HEK293 (cell line): ENCODE results near the gene MORN1.

ENCODE experiments used
- GLIS1 ChIP-seq: fragments of 450-650 bp; formaldehyde crosslinking; IDR thresholded peaks from 2 replicates; pipeline ENCODE4 v1.5.1; 2016; ENCODE audit warnings: missing biosample characterization, missing genetic modification characterization
- HOXD13 ChIP-seq: sonication (generic); formaldehyde crosslinking; IDR thresholded peaks from 2 replicates; pipeline ENCODE4 v1.8.0; 2022; ENCODE audit warnings: missing genetic modification reagents, borderline replicate concordance
- KLF7 ChIP-seq: fragments of 450-650 bp; formaldehyde crosslinking; IDR thresholded peaks from 2 replicates; pipeline ENCODE4 v1.5.1; 2016; ENCODE audit warnings: missing biosample characterization, missing genetic modification characterization, borderline replicate concordance
- MYNN ChIP-seq: fragments of 450-650 bp; formaldehyde crosslinking; IDR thresholded peaks from 2 replicates; pipeline ENCODE4 v1.5.1; 2016; ENCODE audit warnings: missing biosample characterization, missing genetic modification characterization, borderline replicate concordance
- SP2 ChIP-seq: fragments of 450-650 bp; formaldehyde crosslinking; IDR thresholded peaks from 2 replicates; pipeline ENCODE4 v1.5.1; 2016; ENCODE audit warnings: missing biosample characterization, missing genetic modification characterization
- ZBTB1 ChIP-seq: fragments of 450-650 bp; formaldehyde crosslinking; IDR thresholded peaks from 2 replicates; pipeline ENCODE4 v1.5.1; 2016; ENCODE audit warnings: missing biosample characterization, missing genetic modification characterization
- ZFHX2 ChIP-seq: fragments of 450-650 bp; formaldehyde crosslinking; conservative IDR thresholded peaks from 2 replicates; pipeline ENCODE4 v1.5.1; 2016; ENCODE audit warnings: missing biosample characterization, missing genetic modification characterization
- ZFP41 ChIP-seq: fragments of 450-650 bp; formaldehyde crosslinking; IDR thresholded peaks from 2 replicates; pipeline ENCODE4 v1.5.1; 2016; ENCODE audit warnings: missing biosample characterization, missing genetic modification characterization, borderline replicate concordance
- ZNF133 ChIP-seq: fragments of 450-650 bp; formaldehyde crosslinking; IDR thresholded peaks from 2 replicates; pipeline ENCODE4 v1.5.1; 2016; ENCODE audit warnings: missing biosample characterization, missing genetic modification characterization
- ZNF175 ChIP-seq: fragments of 450-650 bp; formaldehyde crosslinking; IDR thresholded peaks from 2 replicates; pipeline ENCODE4 v1.5.1; 2016; ENCODE audit warnings: missing biosample characterization, missing genetic modification characterization
- ZNF266 ChIP-seq: fragments of 450-650 bp; formaldehyde crosslinking; IDR thresholded peaks from 2 replicates; pipeline ENCODE4 v1.5.1; 2016; ENCODE audit warnings: missing biosample characterization, missing genetic modification characterization, low read depth
- ZNF423 ChIP-seq: fragments of 450-650 bp; formaldehyde crosslinking; IDR thresholded peaks from 2 replicates; pipeline ENCODE4 v1.5.1; 2016; ENCODE audit warnings: missing biosample characterization, missing genetic modification characterization
- ZNF48 ChIP-seq: fragments of 450-650 bp; formaldehyde crosslinking; IDR thresholded peaks from 2 replicates; pipeline ENCODE4 v1.5.1; 2016; ENCODE audit warnings: missing biosample characterization, missing genetic modification characterization
- ZNF658 ChIP-seq: fragments of 450-650 bp; formaldehyde crosslinking; IDR thresholded peaks from 2 replicates; pipeline ENCODE4; 2016; ENCODE audit warnings: missing biosample characterization, missing genetic modification characterization
- ZNF660 ChIP-seq: fragments of 450-650 bp; IDR thresholded peaks from 2 replicates; pipeline ENCODE4 v1.5.1; 2018; ENCODE audit warnings: missing biosample characterization, mild to moderate bottlenecking, missing genetic modification characterization
- ZNF707 ChIP-seq: fragments of 450-650 bp; formaldehyde crosslinking; IDR thresholded peaks from 2 replicates; pipeline ENCODE4 v1.5.1; 2016; ENCODE audit warnings: missing biosample characterization, missing genetic modification characterization
- ZNF837 ChIP-seq: fragments of 450-650 bp; formaldehyde crosslinking; IDR thresholded peaks from 2 replicates; pipeline ENCODE4 v1.5.1; 2016; ENCODE audit warnings: missing biosample characterization, missing genetic modification characterization
- TF ChIP-seq, protein P1 (sequence below): fragments of 450-650 bp; formaldehyde crosslinking; IDR thresholded peaks from 2 replicates; pipeline ENCODE4 v1.5.1; 2016; ENCODE audit warnings: missing biosample characterization, missing genetic modification characterization, borderline replicate concordance
- TF ChIP-seq, protein P2 (sequence below): fragments of 450-650 bp; formaldehyde crosslinking; IDR thresholded peaks from 2 replicates; pipeline ENCODE4 v1.5.1; 2017; ENCODE audit warnings: missing biosample characterization, missing genetic modification characterization
- TF ChIP-seq, protein P3 (sequence below): sonication (generic); formaldehyde crosslinking; IDR thresholded peaks from 2 replicates; pipeline ENCODE4 v1.8.1; 2022; ENCODE audit warnings: mild to moderate bottlenecking, moderate library complexity, missing genetic modification reagents
- TF ChIP-seq, protein P4 (sequence below): fragments of 450-650 bp; formaldehyde crosslinking; IDR thresholded peaks from 2 replicates; pipeline ENCODE4 v1.5.1; 2016; ENCODE audit warnings: missing biosample characterization, missing genetic modification characterization
- TF ChIP-seq, protein P5 (sequence below): fragments of 450-650 bp; formaldehyde crosslinking; conservative IDR thresholded peaks from 2 replicates; pipeline ENCODE4 v1.5.1; 2016; ENCODE audit warnings: low read depth, missing biosample characterization, missing genetic modification characterization
- TF ChIP-seq, protein P6 (sequence below): fragments of 450-650 bp; formaldehyde crosslinking; IDR thresholded peaks from 2 replicates; pipeline ENCODE4 v1.5.1; 2016; ENCODE audit warnings: missing biosample characterization, missing genetic modification characterization

MORN1 gene

DNA sequence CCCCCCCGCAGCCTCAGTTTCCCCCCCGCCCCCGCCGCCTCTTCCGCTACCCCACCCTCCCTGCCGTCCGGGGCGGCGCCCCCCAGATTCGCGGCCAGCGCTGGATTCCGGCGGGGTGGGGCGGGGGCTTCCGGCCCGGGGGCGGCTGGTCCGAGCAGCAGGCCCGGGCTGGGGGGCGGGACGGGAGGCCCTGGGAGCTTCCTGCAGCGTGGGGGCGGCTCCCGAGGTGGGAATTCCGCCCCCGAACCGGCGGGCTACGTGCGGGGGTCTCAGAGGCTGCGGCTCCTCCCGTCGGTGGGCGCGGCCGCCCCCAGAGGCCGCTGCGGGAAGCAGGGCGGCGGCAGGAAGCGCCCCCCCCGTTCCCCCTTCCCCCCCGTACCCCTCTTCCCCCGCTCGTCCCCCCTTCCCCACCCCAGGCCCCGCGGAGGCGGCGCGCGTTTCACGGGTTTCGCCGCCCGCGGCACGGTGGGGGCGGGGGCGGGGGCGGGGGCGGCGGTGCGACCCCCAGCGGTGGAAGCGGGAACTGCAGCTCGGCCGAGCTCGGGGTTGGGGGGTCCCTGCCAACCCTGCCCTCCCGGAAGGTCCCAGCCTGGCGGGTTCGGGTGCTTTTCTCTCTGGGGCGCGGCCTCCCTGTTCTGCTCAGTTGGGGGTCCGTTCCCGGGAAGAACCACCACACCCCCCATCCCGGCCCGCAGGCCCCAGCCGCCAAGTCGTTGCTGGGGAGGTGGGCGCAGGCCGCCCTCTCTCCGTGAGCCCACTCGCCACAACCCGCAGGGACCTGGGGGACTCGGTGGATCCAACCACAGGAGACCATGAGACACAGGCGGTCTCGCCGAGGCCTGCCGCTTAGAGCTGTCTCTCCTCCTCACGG lies 76.3 kb downstream of the MORN1 start (continued):
- TF ChIP-seq, protein P1, sequence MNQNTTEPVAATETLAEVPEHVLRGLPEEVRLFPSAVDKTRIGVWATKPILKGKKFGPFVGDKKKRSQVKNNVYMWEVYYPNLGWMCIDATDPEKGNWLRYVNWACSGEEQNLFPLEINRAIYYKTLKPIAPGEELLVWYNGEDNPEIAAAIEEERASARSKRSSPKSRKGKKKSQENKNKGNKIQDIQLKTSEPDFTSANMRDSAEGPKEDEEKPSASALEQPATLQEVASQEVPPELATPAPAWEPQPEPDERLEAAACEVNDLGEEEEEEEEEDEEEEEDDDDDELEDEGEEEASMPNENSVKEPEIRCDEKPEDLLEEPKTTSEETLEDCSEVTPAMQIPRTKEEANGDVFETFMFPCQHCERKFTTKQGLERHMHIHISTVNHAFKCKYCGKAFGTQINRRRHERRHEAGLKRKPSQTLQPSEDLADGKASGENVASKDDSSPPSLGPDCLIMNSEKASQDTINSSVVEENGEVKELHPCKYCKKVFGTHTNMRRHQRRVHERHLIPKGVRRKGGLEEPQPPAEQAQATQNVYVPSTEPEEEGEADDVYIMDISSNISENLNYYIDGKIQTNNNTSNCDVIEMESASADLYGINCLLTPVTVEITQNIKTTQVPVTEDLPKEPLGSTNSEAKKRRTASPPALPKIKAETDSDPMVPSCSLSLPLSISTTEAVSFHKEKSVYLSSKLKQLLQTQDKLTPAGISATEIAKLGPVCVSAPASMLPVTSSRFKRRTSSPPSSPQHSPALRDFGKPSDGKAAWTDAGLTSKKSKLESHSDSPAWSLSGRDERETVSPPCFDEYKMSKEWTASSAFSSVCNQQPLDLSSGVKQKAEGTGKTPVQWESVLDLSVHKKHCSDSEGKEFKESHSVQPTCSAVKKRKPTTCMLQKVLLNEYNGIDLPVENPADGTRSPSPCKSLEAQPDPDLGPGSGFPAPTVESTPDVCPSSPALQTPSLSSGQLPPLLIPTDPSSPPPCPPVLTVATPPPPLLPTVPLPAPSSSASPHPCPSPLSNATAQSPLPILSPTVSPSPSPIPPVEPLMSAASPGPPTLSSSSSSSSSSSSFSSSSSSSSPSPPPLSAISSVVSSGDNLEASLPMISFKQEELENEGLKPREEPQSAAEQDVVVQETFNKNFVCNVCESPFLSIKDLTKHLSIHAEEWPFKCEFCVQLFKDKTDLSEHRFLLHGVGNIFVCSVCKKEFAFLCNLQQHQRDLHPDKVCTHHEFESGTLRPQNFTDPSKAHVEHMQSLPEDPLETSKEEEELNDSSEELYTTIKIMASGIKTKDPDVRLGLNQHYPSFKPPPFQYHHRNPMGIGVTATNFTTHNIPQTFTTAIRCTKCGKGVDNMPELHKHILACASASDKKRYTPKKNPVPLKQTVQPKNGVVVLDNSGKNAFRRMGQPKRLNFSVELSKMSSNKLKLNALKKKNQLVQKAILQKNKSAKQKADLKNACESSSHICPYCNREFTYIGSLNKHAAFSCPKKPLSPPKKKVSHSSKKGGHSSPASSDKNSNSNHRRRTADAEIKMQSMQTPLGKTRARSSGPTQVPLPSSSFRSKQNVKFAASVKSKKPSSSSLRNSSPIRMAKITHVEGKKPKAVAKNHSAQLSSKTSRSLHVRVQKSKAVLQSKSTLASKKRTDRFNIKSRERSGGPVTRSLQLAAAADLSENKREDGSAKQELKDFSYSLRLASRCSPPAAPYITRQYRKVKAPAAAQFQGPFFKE: no peak
- 0 out of 2 replicates have a peak, but pooled peaks have one; percentile 9 for TF ChIP-seq ZNF423 (tag by site-specific recombination)
- TF ChIP-seq ZNF175 (tag by site-specific recombination): no peak
- TF ChIP-seq ZNF48 (tag by site-specific recombination): no peak
- no peak for TF ChIP-seq ZNF660
- peak; percentile 39 for TF ChIP-seq GLIS1 (tag by site-specific recombination)
- peak; percentile 36 for TF ChIP-seq SP2 (tag by site-specific recombination)
- TF ChIP-seq, protein P2, sequence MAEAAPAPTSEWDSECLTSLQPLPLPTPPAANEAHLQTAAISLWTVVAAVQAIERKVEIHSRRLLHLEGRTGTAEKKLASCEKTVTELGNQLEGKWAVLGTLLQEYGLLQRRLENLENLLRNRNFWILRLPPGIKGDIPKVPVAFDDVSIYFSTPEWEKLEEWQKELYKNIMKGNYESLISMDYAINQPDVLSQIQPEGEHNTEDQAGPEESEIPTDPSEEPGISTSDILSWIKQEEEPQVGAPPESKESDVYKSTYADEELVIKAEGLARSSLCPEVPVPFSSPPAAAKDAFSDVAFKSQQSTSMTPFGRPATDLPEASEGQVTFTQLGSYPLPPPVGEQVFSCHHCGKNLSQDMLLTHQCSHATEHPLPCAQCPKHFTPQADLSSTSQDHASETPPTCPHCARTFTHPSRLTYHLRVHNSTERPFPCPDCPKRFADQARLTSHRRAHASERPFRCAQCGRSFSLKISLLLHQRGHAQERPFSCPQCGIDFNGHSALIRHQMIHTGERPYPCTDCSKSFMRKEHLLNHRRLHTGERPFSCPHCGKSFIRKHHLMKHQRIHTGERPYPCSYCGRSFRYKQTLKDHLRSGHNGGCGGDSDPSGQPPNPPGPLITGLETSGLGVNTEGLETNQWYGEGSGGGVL: 0 out of 2 replicates have a peak, but pooled peaks have one; percentile 44
- TF ChIP-seq, protein P3, sequence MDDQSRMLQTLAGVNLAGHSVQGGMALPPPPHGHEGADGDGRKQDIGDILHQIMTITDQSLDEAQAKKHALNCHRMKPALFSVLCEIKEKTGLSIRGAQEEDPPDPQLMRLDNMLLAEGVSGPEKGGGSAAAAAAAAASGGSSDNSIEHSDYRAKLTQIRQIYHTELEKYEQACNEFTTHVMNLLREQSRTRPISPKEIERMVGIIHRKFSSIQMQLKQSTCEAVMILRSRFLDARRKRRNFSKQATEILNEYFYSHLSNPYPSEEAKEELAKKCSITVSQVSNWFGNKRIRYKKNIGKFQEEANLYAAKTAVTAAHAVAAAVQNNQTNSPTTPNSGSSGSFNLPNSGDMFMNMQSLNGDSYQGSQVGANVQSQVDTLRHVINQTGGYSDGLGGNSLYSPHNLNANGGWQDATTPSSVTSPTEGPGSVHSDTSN (CRISPR knock-in tag): no peak
- TF ChIP-seq, protein P4, sequence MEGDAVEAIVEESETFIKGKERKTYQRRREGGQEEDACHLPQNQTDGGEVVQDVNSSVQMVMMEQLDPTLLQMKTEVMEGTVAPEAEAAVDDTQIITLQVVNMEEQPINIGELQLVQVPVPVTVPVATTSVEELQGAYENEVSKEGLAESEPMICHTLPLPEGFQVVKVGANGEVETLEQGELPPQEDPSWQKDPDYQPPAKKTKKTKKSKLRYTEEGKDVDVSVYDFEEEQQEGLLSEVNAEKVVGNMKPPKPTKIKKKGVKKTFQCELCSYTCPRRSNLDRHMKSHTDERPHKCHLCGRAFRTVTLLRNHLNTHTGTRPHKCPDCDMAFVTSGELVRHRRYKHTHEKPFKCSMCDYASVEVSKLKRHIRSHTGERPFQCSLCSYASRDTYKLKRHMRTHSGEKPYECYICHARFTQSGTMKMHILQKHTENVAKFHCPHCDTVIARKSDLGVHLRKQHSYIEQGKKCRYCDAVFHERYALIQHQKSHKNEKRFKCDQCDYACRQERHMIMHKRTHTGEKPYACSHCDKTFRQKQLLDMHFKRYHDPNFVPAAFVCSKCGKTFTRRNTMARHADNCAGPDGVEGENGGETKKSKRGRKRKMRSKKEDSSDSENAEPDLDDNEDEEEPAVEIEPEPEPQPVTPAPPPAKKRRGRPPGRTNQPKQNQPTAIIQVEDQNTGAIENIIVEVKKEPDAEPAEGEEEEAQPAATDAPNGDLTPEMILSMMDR (tag by site-specific recombination): 0 out of 2 replicates have a peak, but pooled peaks have one; percentile 34
- no peak for TF ChIP-seq MYNN (tag by site-specific recombination)
- TF ChIP-seq ZBTB1 (tag by site-specific recombination): no peak
- TF ChIP-seq, protein P5, sequence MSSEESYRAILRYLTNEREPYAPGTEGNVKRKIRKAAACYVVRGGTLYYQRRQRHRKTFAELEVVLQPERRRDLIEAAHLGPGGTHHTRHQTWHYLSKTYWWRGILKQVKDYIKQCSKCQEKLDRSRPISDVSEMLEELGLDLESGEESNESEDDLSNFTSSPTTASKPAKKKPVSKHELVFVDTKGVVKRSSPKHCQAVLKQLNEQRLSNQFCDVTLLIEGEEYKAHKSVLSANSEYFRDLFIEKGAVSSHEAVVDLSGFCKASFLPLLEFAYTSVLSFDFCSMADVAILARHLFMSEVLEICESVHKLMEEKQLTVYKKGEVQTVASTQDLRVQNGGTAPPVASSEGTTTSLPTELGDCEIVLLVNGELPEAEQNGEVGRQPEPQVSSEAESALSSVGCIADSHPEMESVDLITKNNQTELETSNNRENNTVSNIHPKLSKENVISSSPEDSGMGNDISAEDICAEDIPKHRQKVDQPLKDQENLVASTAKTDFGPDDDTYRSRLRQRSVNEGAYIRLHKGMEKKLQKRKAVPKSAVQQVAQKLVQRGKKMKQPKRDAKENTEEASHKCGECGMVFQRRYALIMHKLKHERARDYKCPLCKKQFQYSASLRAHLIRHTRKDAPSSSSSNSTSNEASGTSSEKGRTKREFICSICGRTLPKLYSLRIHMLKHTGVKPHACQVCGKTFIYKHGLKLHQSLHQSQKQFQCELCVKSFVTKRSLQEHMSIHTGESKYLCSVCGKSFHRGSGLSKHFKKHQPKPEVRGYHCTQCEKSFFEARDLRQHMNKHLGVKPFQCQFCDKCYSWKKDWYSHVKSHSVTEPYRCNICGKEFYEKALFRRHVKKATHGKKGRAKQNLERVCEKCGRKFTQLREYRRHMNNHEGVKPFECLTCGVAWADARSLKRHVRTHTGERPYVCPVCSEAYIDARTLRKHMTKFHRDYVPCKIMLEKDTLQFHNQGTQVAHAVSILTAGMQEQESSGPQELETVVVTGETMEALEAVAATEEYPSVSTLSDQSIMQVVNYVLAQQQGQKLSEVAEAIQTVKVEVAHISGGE (tag by site-specific recombination): peak; percentile 38; the same call in 1 of the 2 replicates
- TF ChIP-seq ZNF707 (tag by site-specific recombination): no peak
- TF ChIP-seq, protein P6, sequence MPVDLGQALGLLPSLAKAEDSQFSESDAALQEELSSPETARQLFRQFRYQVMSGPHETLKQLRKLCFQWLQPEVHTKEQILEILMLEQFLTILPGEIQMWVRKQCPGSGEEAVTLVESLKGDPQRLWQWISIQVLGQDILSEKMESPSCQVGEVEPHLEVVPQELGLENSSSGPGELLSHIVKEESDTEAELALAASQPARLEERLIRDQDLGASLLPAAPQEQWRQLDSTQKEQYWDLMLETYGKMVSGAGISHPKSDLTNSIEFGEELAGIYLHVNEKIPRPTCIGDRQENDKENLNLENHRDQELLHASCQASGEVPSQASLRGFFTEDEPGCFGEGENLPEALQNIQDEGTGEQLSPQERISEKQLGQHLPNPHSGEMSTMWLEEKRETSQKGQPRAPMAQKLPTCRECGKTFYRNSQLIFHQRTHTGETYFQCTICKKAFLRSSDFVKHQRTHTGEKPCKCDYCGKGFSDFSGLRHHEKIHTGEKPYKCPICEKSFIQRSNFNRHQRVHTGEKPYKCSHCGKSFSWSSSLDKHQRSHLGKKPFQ: no peak
- no peak for TF ChIP-seq ZNF266 (tag by site-specific recombination)
- TF ChIP-seq ZFP41 (tag by site-specific recombination): no peak
- TF ChIP-seq ZFHX2 (tag by site-specific recombination): peak; percentile 30
- TF ChIP-seq ZNF837: no peak
- no peak for TF ChIP-seq ZNF133 (tag by site-specific recombination)
- TF ChIP-seq KLF7 (tag by site-specific recombination): no peak
- no peak for TF ChIP-seq ZNF658 (tag by site-specific recombination)
- TF ChIP-seq HOXD13 (CRISPR knock-in tag): no peak
